H9 (cell line): Measurements from ENCODE around the gene LMTK2. TPM values are rescaled to one million over a fixed set of nuclear protein-coding genes. Genes with fewer than 3 reads are reported as not detected.

Experiments
- DNase-seq: peaks from one replicate; pipeline ENCODE4 v3.0.0-alpha.2; 2017
- H2AFZ ChIP-seq: one replicate; pipeline ENCODE4 v1.6.1; 2013; ENCODE audit warnings: mild to moderate bottlenecking, low read length, control low read depth, moderate library complexity
- H2AK5ac ChIP-seq: 2 replicates; pipeline ENCODE4 v1.6.1; 2013; ENCODE audit warnings: low read length, control low read depth, mixed read lengths; ENCODE audit not compliant: insufficient read length
- H2BK120ac ChIP-seq: one replicate; pipeline ENCODE4 v1.6.1; 2013; ENCODE audit warnings: low read depth, mild to moderate bottlenecking, low read length, control low read depth, inconsistent platforms; ENCODE audit not compliant: poor library complexity, severe bottlenecking
- H2BK12ac ChIP-seq: 2 replicates; pipeline ENCODE4 v1.6.1; 2013; ENCODE audit warnings: low read length, control low read depth, mixed read lengths, low read depth; ENCODE audit not compliant: insufficient read length
- H2BK15ac ChIP-seq: 2 replicates; pipeline ENCODE4 v1.6.1; 2013; ENCODE audit warnings: low read depth, low read length, control low read depth
- H2BK20ac ChIP-seq: one replicate; pipeline ENCODE4 v1.6.1; 2013; ENCODE audit warnings: low read depth, mild to moderate bottlenecking, low read length, control low read depth, inconsistent platforms; ENCODE audit not compliant: poor library complexity, severe bottlenecking
- H2BK5ac ChIP-seq: 2 replicates; pipeline ENCODE4 v1.6.1; 2013; ENCODE audit warnings: low read length, control low read depth, mixed read lengths; ENCODE audit not compliant: insufficient read length
- H3K14ac ChIP-seq: 2 replicates; pipeline ENCODE4 v1.6.1; 2013; ENCODE audit warnings: low read length, control low read depth; ENCODE audit not compliant: insufficient read depth
- H3K18ac ChIP-seq: 2 replicates; pipeline ENCODE4 v1.6.1; 2013; ENCODE audit warnings: low read depth, mild to moderate bottlenecking, mixed read lengths, low read length, control low read depth; ENCODE audit not compliant: insufficient read length
- H3K23ac ChIP-seq: 2 replicates; pipeline ENCODE4 v1.6.1; 2013; ENCODE audit warnings: low read length, control low read depth, mixed read lengths, low read depth; ENCODE audit not compliant: insufficient read length
- H3K23me2 ChIP-seq: 2 replicates; pipeline ENCODE4 v1.6.1; 2013; ENCODE audit warnings: low read depth, mild to moderate bottlenecking, mixed read lengths, low read length, control low read depth; ENCODE audit not compliant: insufficient read length, poor library complexity, severe bottlenecking
- H3K27ac ChIP-seq: 2 replicates; pipeline ENCODE4 v1.5.1; 2013; ENCODE audit warnings: low read length, control low read depth, mixed read lengths, low read depth; ENCODE audit not compliant: insufficient read length
- H3K27me3 ChIP-seq: 2 replicates; pipeline ENCODE4 v1.6.1; 2013; ENCODE audit warnings: low read length, control low read depth, inconsistent platforms; ENCODE audit not compliant: insufficient read depth
- H3K4ac ChIP-seq: 2 replicates; pipeline ENCODE4 v1.6.1; 2013; ENCODE audit warnings: low read depth, mild to moderate bottlenecking, control low read depth, inconsistent platforms, low read length, moderate library complexity
- H3K4me1 ChIP-seq: 2 replicates; pipeline ENCODE4 v1.6.1; 2013; ENCODE audit warnings: low read length, control low read depth, inconsistent platforms; ENCODE audit not compliant: insufficient read depth
- H3K4me2 ChIP-seq: 2 replicates; pipeline ENCODE4 v1.6.1; 2013; ENCODE audit warnings: low read length, control low read depth, mixed read lengths; ENCODE audit not compliant: insufficient read length, insufficient read depth
- H3K56ac ChIP-seq: 2 replicates; pipeline ENCODE4 v1.6.1; 2013; ENCODE audit warnings: low read depth, mild to moderate bottlenecking, mixed read lengths, low read length, control low read depth; ENCODE audit not compliant: insufficient read length
- H3K79me1 ChIP-seq: 2 replicates; pipeline ENCODE4 v1.6.1; 2013; ENCODE audit warnings: low read depth, mild to moderate bottlenecking, moderate library complexity, low read length, control low read depth, inconsistent platforms; ENCODE audit not compliant: insufficient read depth, poor library complexity, severe bottlenecking
- H3K79me2 ChIP-seq: 2 replicates; pipeline ENCODE4 v1.6.1; 2013; ENCODE audit warnings: low read length, control low read depth, inconsistent platforms; ENCODE audit not compliant: insufficient read depth
- H3K9ac ChIP-seq: 2 replicates; pipeline ENCODE4 v1.6.1; 2013; ENCODE audit warnings: low read length, control low read depth, mixed read lengths; ENCODE audit not compliant: insufficient read length; ENCODE audit errors: extremely low read depth
- H3K9me3 ChIP-seq: one replicate; pipeline ENCODE4 v1.6.1; 2013; ENCODE audit warnings: low read depth, low read length, inconsistent platforms; ENCODE audit not compliant: control insufficient read depth
- H3T11ph ChIP-seq: one replicate; pipeline ENCODE4 v1.6.1; 2013; ENCODE audit warnings: mild to moderate bottlenecking, low read length, control low read depth, inconsistent platforms
- H4K20me1 ChIP-seq: one replicate; pipeline ENCODE4 v1.6.1; 2013; ENCODE audit not compliant: control insufficient read depth, insufficient read length, insufficient read depth
- H4K5ac ChIP-seq: 2 replicates; pipeline ENCODE4 v1.6.1; 2013; ENCODE audit warnings: low read depth, mild to moderate bottlenecking, mixed read lengths, low read length, control low read depth; ENCODE audit not compliant: insufficient read length
- H4K8ac ChIP-seq: replicated peaks from 2 replicates; pipeline ENCODE4 v1.6.1; 2013; ENCODE audit warnings: low read length, control low read depth, mixed read lengths, low read depth; ENCODE audit not compliant: insufficient read length
- H4K91ac ChIP-seq: 2 replicates; pipeline ENCODE4 v1.6.1; 2013; ENCODE audit warnings: low read depth, mild to moderate bottlenecking, moderate library complexity, mixed read lengths, low read length, control low read depth; ENCODE audit not compliant: insufficient read length
- H3K27ac Mint-ChIP-seq, 3 experiments: 2 replicates in 2 of 3; 3 replicates in 1 of 3; pipeline ENCODE4 v1.8.0; 2020 to 2021; ENCODE audit warnings: mixed read lengths in 3 of 3, mild to moderate bottlenecking in 1 of 3, moderate library complexity in 1 of 3
- H3K27me3 Mint-ChIP-seq: 2 replicates; pipeline ENCODE4 v1.8.0; 2021; ENCODE audit warnings: low read depth, mild to moderate bottlenecking, moderate library complexity, mixed read lengths
- H3K36me3 Mint-ChIP-seq, 3 experiments: 2 replicates in 2 of 3; 3 replicates in 1 of 3; pipeline ENCODE4 v1.8.0; 2020 to 2021; ENCODE audit warnings: low read depth in 3 of 3, mixed read lengths in 3 of 3; ENCODE audit not compliant: insufficient read depth in 1 of 3
- H3K4me1 Mint-ChIP-seq, 2 experiments: 2 replicates each; pipeline ENCODE4 v1.8.0; 2020; ENCODE audit warnings: mixed read lengths in 2 of 2
- H3K4me3 Mint-ChIP-seq, 2 experiments: 2 replicates in 1 of 2; 3 replicates in 1 of 2; pipeline ENCODE4 v1.8.0; 2020 to 2021; ENCODE audit warnings: mild to moderate bottlenecking in 2 of 2, mixed read lengths in 2 of 2, moderate library complexity in 1 of 2
- H3K9me3 Mint-ChIP-seq, 2 experiments: 2 replicates in 1 of 2; 3 replicates in 1 of 2; pipeline ENCODE4 v1.8.0; 2020; ENCODE audit warnings: mild to moderate bottlenecking in 2 of 2, mixed read lengths in 2 of 2, moderate library complexity in 1 of 2
- WGBS: extraction: QIAGEN DNeasy Blood & Tissue Kit; methylation state at CpG from one replicate; pipeline ENCODE4 v1.1.7; 2013; ENCODE audit warnings: missing lambda C conversion rate, low lambda C conversion rate, mixed read lengths; ENCODE audit not compliant: insufficient read length; ENCODE audit errors: extremely low coverage; 5-methylcytosine and 5-hydroxymethylcytosine counted together
- total RNA-seq: library from RNA; stranded (reverse); gene quantifications from 2 replicates; pipeline ENCODE4 v1.2.1, GENCODE V29; 2021
- TF ChIP-seq, protein P1 (sequence below): fragments of 200-600 bp; sonication (generic); conservative IDR thresholded peaks from 3 replicates; pipeline ENCODE4 v1.8.0; 2021; ENCODE audit warnings: antibody characterized with exemption, mild to moderate bottlenecking

Gene LMTK2
- total RNA-seq, 1 experiment from 2014 or later: 24.9 TPM

DNA sequence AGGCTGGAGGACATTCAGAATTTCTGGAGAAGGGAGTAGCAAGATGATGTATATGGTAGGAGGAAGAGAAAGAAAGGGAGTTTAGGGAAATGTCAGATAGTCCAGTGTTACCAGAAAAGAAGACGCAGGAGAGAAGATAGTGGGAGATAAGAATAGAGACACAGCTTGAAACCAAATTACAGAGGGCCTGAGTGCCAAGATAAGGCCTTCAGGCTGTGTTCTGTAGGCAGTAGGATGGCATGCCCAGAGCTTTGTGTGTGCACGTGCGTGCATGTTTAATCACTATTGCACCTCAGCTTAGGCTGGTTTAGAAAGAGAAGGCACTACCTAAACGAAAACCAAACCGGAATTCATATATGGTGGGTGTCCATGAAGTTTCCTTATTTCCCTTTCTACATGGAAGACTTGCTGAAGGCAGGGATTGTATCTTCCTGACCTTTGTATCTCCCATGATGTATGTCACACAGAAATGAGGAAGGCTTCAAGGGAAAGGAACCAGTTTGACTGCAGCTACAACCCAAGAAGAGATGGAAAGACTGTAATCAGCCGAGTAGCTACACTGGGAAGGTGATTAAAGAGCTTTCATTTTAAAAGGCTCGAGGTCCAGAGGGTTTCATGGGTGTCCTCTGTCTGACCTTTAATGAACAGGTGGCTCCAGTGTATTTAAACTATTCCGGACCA, 68.7 kb downstream of the LMTK2 start:
- Histone ChIP-seq H4K5ac (no peak overlapping the region), H3T11ph (no peak overlapping the region), H3K4ac (no peak overlapping the region), H2BK5ac (no peak overlapping the region), H2BK20ac (no peak overlapping the region), H3K9ac (no peak overlapping the region), H3K14ac (no peak overlapping the region), H3K9me3 (no peaks in the 10 kb centered on the region), H3K27me3 (no peaks in the 10 kb centered on the region), H2BK12ac (no peak overlapping the region), H3K4me1 (no peaks in the 10 kb centered on the region), H3K79me1 (peaks cover 3% of the 10 kb centered on the region), H2AFZ (no peak overlapping the region), H3K4me2 (no peak overlapping the region), H3K23me2 (no peaks in the 10 kb centered on the region), H3K27ac (no peak overlapping the region), H3K18ac (no peak overlapping the region), H4K20me1 (no peaks in the 10 kb centered on the region), H4K91ac (no peak overlapping the region), H4K8ac (no peak overlapping the region), H2AK5ac (no peak overlapping the region), H3K23ac (no peak overlapping the region), H3K56ac (no peak overlapping the region), H2BK120ac (no peak overlapping the region), H3K79me2 (no peaks in the 10 kb centered on the region), H2BK15ac (no peak overlapping the region)
- Mint-ChIP-seq H3K4me1 (peaks cover 0 to 4% of the 10 kb centered on the region in 2 experiments; a peak in 1 of 4 replicates), H3K27ac (no peak overlapping the region), H3K36me3 (peaks cover 10 to 26% (median 13%) of the 10 kb centered on the region in 3 experiments; a peak in 6 of 7 replicates), H3K27me3 (no peaks in the 10 kb centered on the region), H3K9me3 (no peaks in the 10 kb centered on the region), H3K4me3 (no peak overlapping the region)
- TF ChIP-seq, protein P1, sequence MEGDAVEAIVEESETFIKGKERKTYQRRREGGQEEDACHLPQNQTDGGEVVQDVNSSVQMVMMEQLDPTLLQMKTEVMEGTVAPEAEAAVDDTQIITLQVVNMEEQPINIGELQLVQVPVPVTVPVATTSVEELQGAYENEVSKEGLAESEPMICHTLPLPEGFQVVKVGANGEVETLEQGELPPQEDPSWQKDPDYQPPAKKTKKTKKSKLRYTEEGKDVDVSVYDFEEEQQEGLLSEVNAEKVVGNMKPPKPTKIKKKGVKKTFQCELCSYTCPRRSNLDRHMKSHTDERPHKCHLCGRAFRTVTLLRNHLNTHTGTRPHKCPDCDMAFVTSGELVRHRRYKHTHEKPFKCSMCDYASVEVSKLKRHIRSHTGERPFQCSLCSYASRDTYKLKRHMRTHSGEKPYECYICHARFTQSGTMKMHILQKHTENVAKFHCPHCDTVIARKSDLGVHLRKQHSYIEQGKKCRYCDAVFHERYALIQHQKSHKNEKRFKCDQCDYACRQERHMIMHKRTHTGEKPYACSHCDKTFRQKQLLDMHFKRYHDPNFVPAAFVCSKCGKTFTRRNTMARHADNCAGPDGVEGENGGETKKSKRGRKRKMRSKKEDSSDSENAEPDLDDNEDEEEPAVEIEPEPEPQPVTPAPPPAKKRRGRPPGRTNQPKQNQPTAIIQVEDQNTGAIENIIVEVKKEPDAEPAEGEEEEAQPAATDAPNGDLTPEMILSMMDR: no peak
- no peak for DNase-seq
- no CpG with 5 or more reads among the region's 8 CpGs for WGBS
